ENCODE data around the gene KRTAP10-4. TPM values are rescaled to one million over a fixed set of nuclear protein-coding genes. Genes with fewer than 3 reads are reported as not detected.

KRTAP10-4 gene
- polyA plus RNA-seq, 1 of the 3 experiments (the other 2 are of a cell fraction), result not detected

GRCh38 chr21:44530903-44531605 is 42.5 kb upstream of the KRTAP10-4 start:
- Histone ChIP-seq H3K9ac (no peak overlapping the region), H3K27ac (ENCODE audit: low read depth in 2 of 2, low read length in 1 of 2) (no peak overlapping the region), H3K4me3 (ENCODE audit: low read depth in 2 of 2, low read length in 1 of 2) (no peak overlapping the region), H3K9me2 (no peaks in the 10 kb centered on the region), H3K27me3 (ENCODE audit: insufficient read depth) (peaks cover 34% of the 10 kb centered on the region; the same call in 1 of the 2 replicates), H3K4me2 (no peak overlapping the region), H3K4me1 (ENCODE audit: control insufficient read depth in 1 of 2, insufficient read depth in 2 of 2, low read depth in 1 of 2, low read length in 1 of 2) (no peaks in the 10 kb centered on the region; a peak in 1 of 4 replicates), H4K20me1 (ENCODE audit: insufficient read depth) (no peaks in the 10 kb centered on the region), H3F3A (replicated peaks; ENCODE audit: insufficient read depth) (no peaks in the 10 kb centered on the region), H3K9me3 (no peaks in the 10 kb centered on the region), H2AFZ (ENCODE audit: low read depth) (no peak overlapping the region), H3K79me2 (ENCODE audit: insufficient read depth) (no peaks in the 10 kb centered on the region), H3K36me3 (replicated peaks in 1 of 2; ENCODE audit: control insufficient read depth in 1 of 2, insufficient read depth in 2 of 2, low read length in 1 of 2) (no peaks in the 10 kb centered on the region)
- ChIA-PET CTCF (interaction anchor here (1.6 kb wide), 1 partner anchor 262 kb away, joined by 6 read pairs; no protein-coding TSS in a partner anchor), POLR2A (no interaction called here)
- no peak for DNase-seq
- 31% methylated on average over 15 of the region's 23 CpGs for WGBS (ENCODE audit: low lambda C conversion rate)
- TF ChIP-seq ZBTB33 (IDR thresholded peaks at IDR 0.05; ENCODE audit: borderline replicate concordance, low read depth) (no peak), TEAD4 (IDR thresholded peaks at IDR 0.05; ENCODE audit: borderline replicate concordance, insufficient read depth) (no peak), SIN3A (IDR thresholded peaks at IDR 0.05; ENCODE audit: borderline replicate concordance, low read depth, low read length) (no peak), NFIC (IDR thresholded peaks at IDR 0.05; ENCODE audit: borderline replicate concordance) (no peak), RCOR1 (IDR thresholded peaks at IDR 0.05; ENCODE audit: low read length) (no peak), RXRA (IDR thresholded peaks at IDR 0.05; ENCODE audit: borderline replicate concordance, low read depth) (no peak), JUND (IDR thresholded peaks at IDR 0.05) (no peak), RAD21 (IDR thresholded peaks at IDR 0.05; ENCODE audit: low read length) (no peak), EZH2phosphoT487 (IDR thresholded peaks at IDR 0.05; ENCODE audit: borderline replicate concordance, low read depth) (no peak), MAX (IDR thresholded peaks at IDR 0.05; ENCODE audit: low read depth) (no peak), SMC3 (IDR thresholded peaks at IDR 0.05; ENCODE audit: low read depth, low read length) (no peak), PBX3 (IDR thresholded peaks at IDR 0.05) (no peak), FOSL2 (IDR thresholded peaks at IDR 0.05; ENCODE audit: borderline replicate concordance, low read depth) (no peak), GABPA (IDR thresholded peaks at IDR 0.05; ENCODE audit: low read depth) (no peak), FOXM1 (IDR thresholded peaks at IDR 0.05; ENCODE audit: low read depth) (no peak), USF1 (IDR thresholded peaks at IDR 0.05; ENCODE audit: borderline replicate concordance, low read depth) (no peak), NRF1 (IDR thresholded peaks at IDR 0.05; ENCODE audit: low read depth, low read length) (no peak), TAF1 (IDR thresholded peaks at IDR 0.05; ENCODE audit: borderline replicate concordance, low read depth, low read length) (no peak)
